Measurements from ENCODE around the gene PPP1R17. TPM values are rescaled to one million over a fixed set of nuclear protein-coding genes. Genes with fewer than 3 reads are reported as not detected.

Gene PPP1R17
- total and polyA plus RNA-seq, 2 donors = 0.14 to 0.27 TPM

DNA sequence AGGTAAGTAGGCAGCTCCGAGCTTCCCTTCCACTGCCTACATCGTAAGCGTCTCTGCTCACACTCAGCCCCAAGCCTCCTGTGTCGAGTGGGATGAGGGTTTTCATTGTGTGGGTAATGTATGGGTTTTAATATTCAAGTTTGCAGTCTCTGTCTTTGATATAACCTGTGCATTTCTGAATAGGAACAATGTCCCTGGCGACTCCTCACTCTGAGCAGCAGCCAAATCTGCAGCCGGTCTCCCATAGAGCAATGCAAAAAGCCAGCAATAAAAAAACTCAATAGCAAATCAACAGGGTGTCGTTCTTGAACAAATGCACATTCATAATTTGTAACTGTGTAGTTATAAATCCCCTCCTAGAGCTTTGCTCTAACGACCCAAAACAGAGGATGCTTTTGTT, 33.4 kb downstream of the PPP1R17 start:
- no peak for DNase-seq (ENCODE audit: low read depth in 6 of 9, low spot score in 9 of 9)
- Histone ChIP-seq H3K27ac (ENCODE audit: low read depth in 1 of 2, low read length in 1 of 2) (no peak overlapping the region), H3K27me3 (ENCODE audit: control insufficient read depth in 2 of 2, insufficient read depth in 1 of 2, low read length in 1 of 2) (no peaks in the 10 kb centered on the region), H3K4me1 (ENCODE audit: control insufficient read depth in 2 of 2, insufficient read depth in 2 of 2, low read length in 2 of 2) (no peaks in the 10 kb centered on the region), H3K9me3 (ENCODE audit: control insufficient read depth in 2 of 2, insufficient read depth in 1 of 2, low read length in 1 of 2) (no peaks in the 10 kb centered on the region), H3K4me3 (ENCODE audit: low read length in 2 of 2) (no peak overlapping the region), H3K36me3 (ENCODE audit: control insufficient read depth in 2 of 2, insufficient read depth in 2 of 2, low read length in 1 of 2) (no peaks in the 10 kb centered on the region)
- 93% methylated on average over 8 of the region's 8 CpGs for WGBS

DNA sequence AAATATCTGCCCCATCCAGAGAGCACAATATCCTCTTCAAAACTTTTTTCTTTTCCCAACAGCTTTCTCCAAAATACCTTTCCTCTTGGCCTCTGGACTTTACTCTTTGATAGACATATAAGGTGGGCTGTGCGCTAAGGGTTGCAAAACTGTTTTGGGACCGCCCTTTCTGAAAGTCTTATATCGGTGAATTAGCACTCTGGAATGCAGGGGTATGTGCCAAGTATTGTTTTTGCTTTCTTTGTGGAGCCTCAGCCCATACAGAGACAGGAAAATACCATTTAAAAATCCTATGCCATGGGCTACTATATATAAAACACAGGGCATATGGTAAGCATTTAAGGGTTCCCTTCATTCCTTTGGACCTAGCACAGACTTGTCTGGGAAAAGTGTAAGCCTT, 37.7 kb downstream of the PPP1R17 start:
- no peaks in the 10 kb centered on the region for H3K9me3 ChIP-seq (ENCODE audit: control insufficient read depth in 2 of 2, insufficient read depth in 1 of 2, low read length in 1 of 2)
- no peaks in the 10 kb centered on the region for H3K4me1 ChIP-seq (ENCODE audit: control insufficient read depth in 2 of 2, insufficient read depth in 2 of 2, low read length in 2 of 2)
- WGBS = 96% methylated on average over 3 of the region's 3 CpGs
- H3K27me3 ChIP-seq (ENCODE audit: control insufficient read depth in 2 of 2, insufficient read depth in 1 of 2, low read length in 1 of 2) = no peaks in the 10 kb centered on the region
- DNase-seq (ENCODE audit: low read depth in 6 of 9, low spot score in 9 of 9) = no peak
- no peak overlapping the region for H3K27ac ChIP-seq (ENCODE audit: low read depth in 1 of 2, low read length in 1 of 2)
- H3K4me3 ChIP-seq (ENCODE audit: low read length in 2 of 2) = no peak overlapping the region
- no peaks in the 10 kb centered on the region for H3K36me3 ChIP-seq (ENCODE audit: control insufficient read depth in 2 of 2, insufficient read depth in 2 of 2, low read length in 1 of 2)

DNA sequence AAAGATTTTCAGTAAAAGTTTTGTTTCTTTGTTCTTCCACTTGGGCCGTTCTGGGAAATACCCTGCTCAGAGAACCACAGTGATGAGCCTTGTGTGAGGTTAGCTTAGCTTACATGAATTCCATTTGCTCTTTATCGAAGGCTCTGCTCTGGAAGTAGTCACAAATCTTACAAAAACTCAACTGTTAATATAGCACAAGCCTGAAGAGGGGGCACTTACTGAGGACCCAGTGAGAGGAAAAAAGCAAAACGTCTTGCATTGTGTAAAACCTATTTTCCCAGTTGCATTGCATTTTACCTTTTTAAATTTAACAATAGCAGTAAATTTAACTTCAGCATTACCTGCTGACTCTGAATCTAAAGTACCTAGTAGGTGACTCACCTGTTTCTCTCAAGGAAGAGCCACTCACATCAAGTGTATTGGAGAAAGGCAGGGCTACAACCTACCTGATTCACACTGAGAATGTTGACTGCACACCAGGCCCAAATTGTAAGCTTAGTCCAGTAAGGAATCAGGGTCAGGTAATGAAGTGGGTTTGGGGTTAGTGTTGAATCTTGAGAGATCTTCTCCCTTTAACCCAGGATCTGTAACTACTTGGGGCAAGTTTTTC, 42.3 kb downstream of the PPP1R17 start:
- Histone ChIP-seq H3K27me3 (ENCODE audit: control insufficient read depth in 2 of 2, insufficient read depth in 1 of 2, low read length in 1 of 2) (no peaks in the 10 kb centered on the region), H3K27ac (ENCODE audit: low read depth in 1 of 2, low read length in 1 of 2) (no peak overlapping the region), H3K9me3 (ENCODE audit: control insufficient read depth in 2 of 2, insufficient read depth in 1 of 2, low read length in 1 of 2) (no peaks in the 10 kb centered on the region), H3K36me3 (ENCODE audit: control insufficient read depth in 2 of 2, insufficient read depth in 2 of 2, low read length in 1 of 2) (no peaks in the 10 kb centered on the region), H3K4me1 (ENCODE audit: control insufficient read depth in 2 of 2, insufficient read depth in 2 of 2, low read length in 2 of 2) (no peaks in the 10 kb centered on the region), H3K4me3 (ENCODE audit: low read length in 2 of 2) (no peak overlapping the region)
- no peak for DNase-seq (ENCODE audit: low read depth in 6 of 9, low spot score in 9 of 9)
- 69% methylated on average over 3 of the region's 3 CpGs for WGBS

GRCh38 chr7:31734456-31734855, 47.4 kb downstream of the PPP1R17 start:
- no peak for DNase-seq (ENCODE audit: low read depth in 6 of 9, low spot score in 9 of 9)
- WGBS = 74% methylated on average over 5 of the region's 5 CpGs

GRCh38 chr7:31735991-31736982, 49.3 kb downstream of the PPP1R17 start:
- no peak overlapping the region for H3K27ac ChIP-seq (ENCODE audit: low read depth in 1 of 2, low read length in 1 of 2)
- WGBS = 61% methylated on average over 11 of the region's 11 CpGs
- DNase-seq (ENCODE audit: low read depth in 6 of 9, low spot score in 9 of 9) = peak in 3 of 9 donors; percentile 1 to 36 (median 19)
- H3K27me3 ChIP-seq (ENCODE audit: control insufficient read depth in 2 of 2, insufficient read depth in 1 of 2, low read length in 1 of 2) = no peaks in the 10 kb centered on the region
- H3K4me1 ChIP-seq (ENCODE audit: control insufficient read depth in 2 of 2, insufficient read depth in 2 of 2, low read length in 2 of 2) = no peaks in the 10 kb centered on the region
- no peaks in the 10 kb centered on the region for H3K9me3 ChIP-seq (ENCODE audit: control insufficient read depth in 2 of 2, insufficient read depth in 1 of 2, low read length in 1 of 2)
- no peaks in the 10 kb centered on the region for H3K36me3 ChIP-seq (ENCODE audit: control insufficient read depth in 2 of 2, insufficient read depth in 2 of 2, low read length in 1 of 2)
- no peak overlapping the region for H3K4me3 ChIP-seq (ENCODE audit: low read length in 2 of 2)

More at GRCh38 chr7:31734456-31734855, 47.4 kb downstream of the PPP1R17 start:
- Histone ChIP-seq H3K4me3 (ENCODE audit: low read length in 2 of 2) (no peak overlapping the region), H3K27me3 (ENCODE audit: control insufficient read depth in 2 of 2, insufficient read depth in 1 of 2, low read length in 1 of 2) (no peaks in the 10 kb centered on the region), H3K36me3 (ENCODE audit: control insufficient read depth in 2 of 2, insufficient read depth in 2 of 2, low read length in 1 of 2) (no peaks in the 10 kb centered on the region), H3K4me1 (ENCODE audit: control insufficient read depth in 2 of 2, insufficient read depth in 2 of 2, low read length in 2 of 2) (no peaks in the 10 kb centered on the region), H3K27ac (ENCODE audit: low read depth in 1 of 2, low read length in 1 of 2) (no peak overlapping the region), H3K9me3 (ENCODE audit: control insufficient read depth in 2 of 2, insufficient read depth in 1 of 2, low read length in 1 of 2) (no peaks in the 10 kb centered on the region)

DNA sequence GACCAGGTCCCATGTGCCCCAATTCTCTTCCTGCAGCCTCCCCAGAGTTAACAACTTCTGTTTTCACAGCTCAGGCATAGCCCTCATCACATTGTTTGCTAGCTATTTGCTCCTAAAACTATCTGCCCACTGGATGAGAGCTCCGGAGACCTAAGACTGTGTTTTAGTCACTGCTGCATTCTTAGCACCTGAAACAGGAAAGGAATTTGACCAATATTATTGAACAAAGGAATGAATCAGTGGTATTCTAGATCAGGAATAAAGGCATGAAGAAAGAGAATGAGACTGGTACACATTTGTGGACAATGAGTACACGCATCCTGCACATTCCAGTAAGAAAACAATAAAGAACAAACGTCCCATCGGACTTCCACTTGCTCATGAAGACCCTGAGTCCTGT, 54.8 kb downstream of the PPP1R17 start:
- no peaks in the 10 kb centered on the region for H3K27me3 ChIP-seq (ENCODE audit: control insufficient read depth in 2 of 2, insufficient read depth in 1 of 2, low read length in 1 of 2)
- H3K9me3 ChIP-seq (ENCODE audit: control insufficient read depth in 2 of 2, insufficient read depth in 1 of 2, low read length in 1 of 2) = no peaks in the 10 kb centered on the region
- no peak for DNase-seq (ENCODE audit: low read depth in 6 of 9, low spot score in 9 of 9)
- no peak overlapping the region for H3K27ac ChIP-seq (ENCODE audit: low read depth in 1 of 2, low read length in 1 of 2)
- no peaks in the 10 kb centered on the region for H3K4me1 ChIP-seq (ENCODE audit: control insufficient read depth in 2 of 2, insufficient read depth in 2 of 2, low read length in 2 of 2)
- no peak overlapping the region for H3K4me3 ChIP-seq (ENCODE audit: low read length in 2 of 2)
- 95% methylated on average over 4 of the region's 4 CpGs for WGBS
- no peaks in the 10 kb centered on the region for H3K36me3 ChIP-seq (ENCODE audit: control insufficient read depth in 2 of 2, insufficient read depth in 2 of 2, low read length in 1 of 2)

DNA sequence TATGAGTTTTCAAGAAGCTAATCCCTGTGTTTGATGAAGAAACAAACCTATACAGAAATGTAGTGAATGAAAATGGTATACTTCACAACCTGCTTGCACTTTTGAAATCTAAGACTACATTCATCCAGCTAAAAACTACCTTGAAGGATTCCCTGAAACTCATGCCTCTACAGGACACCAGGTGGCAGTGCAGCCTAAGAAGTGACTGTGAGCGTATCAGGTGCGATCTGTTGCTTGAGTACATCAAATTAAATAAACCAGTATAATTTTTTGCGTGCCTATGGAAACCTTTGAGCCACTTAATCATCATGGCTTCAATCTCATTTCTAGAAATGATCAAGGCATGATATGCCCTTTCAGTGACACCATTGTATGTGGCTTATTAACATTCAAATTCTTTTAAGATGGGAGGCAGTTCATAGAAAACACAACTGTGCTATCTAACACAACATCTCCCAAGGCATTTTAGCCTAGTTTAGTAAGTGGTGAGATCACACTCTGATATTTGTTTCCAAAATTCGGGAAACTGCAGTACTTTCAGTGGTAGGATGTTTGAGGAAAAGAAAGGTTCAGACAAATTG, 57.4 kb downstream of the PPP1R17 start:
- H3K4me3 ChIP-seq (ENCODE audit: low read length in 2 of 2) = no peak overlapping the region
- H3K36me3 ChIP-seq (ENCODE audit: control insufficient read depth in 2 of 2, insufficient read depth in 2 of 2, low read length in 1 of 2) = no peaks in the 10 kb centered on the region
- peak in 8 of 9 donors; percentile 3 to 59 (median 28) for DNase-seq (ENCODE audit: low read depth in 6 of 9, low spot score in 9 of 9)
- H3K4me1 ChIP-seq (ENCODE audit: control insufficient read depth in 2 of 2, insufficient read depth in 2 of 2, low read length in 2 of 2) = no peaks in the 10 kb centered on the region
- H3K27ac ChIP-seq (ENCODE audit: low read depth in 1 of 2, low read length in 1 of 2) = no peak overlapping the region
- WGBS = 3% methylated on average over 4 of the region's 4 CpGs
- no peaks in the 10 kb centered on the region for H3K9me3 ChIP-seq (ENCODE audit: control insufficient read depth in 2 of 2, insufficient read depth in 1 of 2, low read length in 1 of 2)
- H3K27me3 ChIP-seq (ENCODE audit: control insufficient read depth in 2 of 2, insufficient read depth in 1 of 2, low read length in 1 of 2) = no peaks in the 10 kb centered on the region

DNA sequence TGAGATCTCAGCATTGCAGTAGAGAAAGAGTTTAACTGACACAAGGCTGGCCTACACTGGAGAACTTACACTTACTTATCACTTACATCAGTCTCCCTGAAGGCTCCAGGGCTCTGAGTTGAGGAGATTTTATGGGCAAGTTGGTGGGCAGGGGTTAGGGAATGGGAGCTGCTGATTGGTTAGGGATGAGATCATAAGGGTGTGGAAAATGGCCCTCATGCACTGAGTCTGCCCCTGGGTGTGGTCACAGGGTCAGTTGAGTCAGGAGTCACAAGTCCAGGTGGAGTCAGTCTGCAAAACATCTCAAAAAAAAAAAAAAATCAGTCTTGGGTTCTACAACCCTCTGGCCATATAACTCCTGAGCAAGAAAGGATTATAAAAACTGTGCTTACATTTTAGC, 60.5 kb downstream of the PPP1R17 start:
- no peaks in the 10 kb centered on the region for H3K9me3 ChIP-seq (ENCODE audit: control insufficient read depth in 2 of 2, insufficient read depth in 1 of 2, low read length in 1 of 2)
- H3K27me3 ChIP-seq (ENCODE audit: control insufficient read depth in 2 of 2, insufficient read depth in 1 of 2, low read length in 1 of 2) = no peaks in the 10 kb centered on the region
- no peak overlapping the region for H3K4me3 ChIP-seq (ENCODE audit: low read length in 2 of 2)
- H3K4me1 ChIP-seq (ENCODE audit: control insufficient read depth in 2 of 2, insufficient read depth in 2 of 2, low read length in 2 of 2) = no peaks in the 10 kb centered on the region
- H3K27ac ChIP-seq (ENCODE audit: low read depth in 1 of 2, low read length in 1 of 2) = no peak overlapping the region
- DNase-seq (ENCODE audit: low read depth in 6 of 9, low spot score in 9 of 9) = no peak
- no peaks in the 10 kb centered on the region for H3K36me3 ChIP-seq (ENCODE audit: control insufficient read depth in 2 of 2, insufficient read depth in 2 of 2, low read length in 1 of 2)

DNA sequence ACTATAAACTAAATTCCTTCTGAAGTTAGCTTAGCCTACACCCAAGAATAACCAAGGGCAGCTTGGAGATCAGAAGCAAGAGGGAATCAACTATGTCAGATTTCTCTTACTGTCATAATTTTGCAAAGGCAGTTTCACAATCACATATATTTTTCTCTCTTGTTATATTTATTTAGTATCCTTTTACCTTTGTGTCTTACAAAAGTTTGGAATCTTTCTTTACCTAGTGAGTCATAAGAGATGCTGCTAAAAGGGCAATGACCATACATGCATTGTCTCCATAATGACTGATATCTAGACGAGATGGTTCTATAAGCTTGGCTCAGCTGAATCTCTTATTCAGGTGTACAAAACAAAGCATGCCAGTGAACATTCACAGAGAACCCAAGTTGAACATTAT, 61.1 kb downstream of the PPP1R17 start:
- H3K4me3 ChIP-seq (ENCODE audit: low read length in 2 of 2) = no peak overlapping the region
- no peak for DNase-seq (ENCODE audit: low read depth in 6 of 9, low spot score in 9 of 9)
- 93% methylated on average over 1 of the region's 1 CpG for WGBS
- H3K36me3 ChIP-seq (ENCODE audit: control insufficient read depth in 2 of 2, insufficient read depth in 2 of 2, low read length in 1 of 2) = no peaks in the 10 kb centered on the region
- no peaks in the 10 kb centered on the region for H3K27me3 ChIP-seq (ENCODE audit: control insufficient read depth in 2 of 2, insufficient read depth in 1 of 2, low read length in 1 of 2)
- H3K27ac ChIP-seq (ENCODE audit: low read depth in 1 of 2, low read length in 1 of 2) = no peak overlapping the region
- no peaks in the 10 kb centered on the region for H3K4me1 ChIP-seq (ENCODE audit: control insufficient read depth in 2 of 2, insufficient read depth in 2 of 2, low read length in 2 of 2)
- H3K9me3 ChIP-seq (ENCODE audit: control insufficient read depth in 2 of 2, insufficient read depth in 1 of 2, low read length in 1 of 2) = no peaks in the 10 kb centered on the region

Measured in thymus (tissue), 11 donors.